Smooth muscle cell (in vitro differentiated cells): ENCODE results near the gene SORBS1. TPM values are rescaled to one million over a fixed set of nuclear protein-coding genes. Genes with fewer than 3 reads are reported as not detected.

Experiments
- DNase-seq: peaks from one replicate; lab custom pipeline; 2025; ENCODE audit not compliant: unreplicated experiment; lab: John Stamatoyannopoulos, UW
- H2AFZ ChIP-seq: fragments of 200-600 bp; sonication (generic); 2 replicates; pipeline ENCODE4 v1.6.0; 2016; ENCODE audit warnings: antibody characterized with exemption, low read depth, mild to moderate bottlenecking
- H3F3A ChIP-seq: fragments of 200-600 bp; sonication (generic); 2 replicates; pipeline ENCODE4 v1.6.0; 2017; ENCODE audit warnings: antibody characterized with exemption, low read depth
- H3K27ac ChIP-seq: fragments of 200-600 bp; sonication (generic); 2 replicates; pipeline ENCODE4 v1.5.1; 2016; ENCODE audit warnings: low read depth, mild to moderate bottlenecking
- H3K27me3 ChIP-seq: fragments of 200-600 bp; sonication (generic); 2 replicates; pipeline ENCODE4 v1.6.1; 2016; ENCODE audit warnings: low read depth, mild to moderate bottlenecking
- H3K36me3 ChIP-seq: fragments of 200-600 bp; sonication (generic); 2 replicates; pipeline ENCODE4 v1.5.1; 2016; ENCODE audit warnings: low read depth
- H3K4me1 ChIP-seq: fragments of 200-600 bp; sonication (generic); 2 replicates; pipeline ENCODE4 v1.5.1; 2016; ENCODE audit warnings: low read depth
- H3K4me2 ChIP-seq: fragments of 200-600 bp; sonication (generic); 2 replicates; pipeline ENCODE4 v1.6.0; 2016; ENCODE audit warnings: mild to moderate bottlenecking
- H3K4me3 ChIP-seq: fragments of 200-600 bp; sonication (generic); 2 replicates; pipeline ENCODE4 v1.5.1; 2016; ENCODE audit warnings: mild to moderate bottlenecking
- H3K79me2 ChIP-seq: fragments of 200-600 bp; sonication (generic); 2 replicates; pipeline ENCODE4 v1.6.0; 2016; ENCODE audit warnings: low read depth, mild to moderate bottlenecking
- H3K9ac ChIP-seq: fragments of 200-600 bp; sonication (generic); 2 replicates; pipeline ENCODE4 v1.6.0; 2016; ENCODE audit warnings: low read depth
- H3K9me3 ChIP-seq: fragments of 200-600 bp; sonication (generic); replicated peaks from 2 replicates; pipeline ENCODE4 v1.5.1; 2016; ENCODE audit warnings: low read depth
- H4K20me1 ChIP-seq: fragments of 200-600 bp; sonication (generic); 2 replicates; pipeline ENCODE4 v1.6.0; 2016; ENCODE audit warnings: low read depth
- WGBS: methylation state at CpG from one replicate; pipeline ENCODE4 v1.1.7; 2016; ENCODE audit warnings: low lambda C conversion rate; 5-methylcytosine and 5-hydroxymethylcytosine counted together
- polyA plus RNA-seq: library from polyadenylated mRNA; unstranded; fragments of >200 nt; fragmentation: Nextera tagmentation; extraction: Ambion mirVana; gene quantifications from 2 replicates; pipeline ENCODE4 v1.2.1, GENCODE V29; 2016
- total RNA-seq: library from RNA; depleted of rRNA; stranded (reverse); fragments of >200 nt; gene quantifications from 2 replicates; pipeline ENCODE4 v1.2.3, GENCODE V29; 2014
- TF ChIP-seq, protein P1 (sequence below): fragments of 200-600 bp; sonication (generic); IDR thresholded peaks from 2 replicates; pipeline ENCODE4 v1.5.1; 2017; ENCODE audit warnings: borderline replicate concordance, mild to moderate bottlenecking, antibody characterized with exemption; ENCODE audit not compliant: insufficient read depth, poor library complexity, severe bottlenecking

Gene SORBS1
- total and polyA plus RNA-seq, 2 experiments from 2014 or later: 14.6 to 21.0 TPM

DNA sequence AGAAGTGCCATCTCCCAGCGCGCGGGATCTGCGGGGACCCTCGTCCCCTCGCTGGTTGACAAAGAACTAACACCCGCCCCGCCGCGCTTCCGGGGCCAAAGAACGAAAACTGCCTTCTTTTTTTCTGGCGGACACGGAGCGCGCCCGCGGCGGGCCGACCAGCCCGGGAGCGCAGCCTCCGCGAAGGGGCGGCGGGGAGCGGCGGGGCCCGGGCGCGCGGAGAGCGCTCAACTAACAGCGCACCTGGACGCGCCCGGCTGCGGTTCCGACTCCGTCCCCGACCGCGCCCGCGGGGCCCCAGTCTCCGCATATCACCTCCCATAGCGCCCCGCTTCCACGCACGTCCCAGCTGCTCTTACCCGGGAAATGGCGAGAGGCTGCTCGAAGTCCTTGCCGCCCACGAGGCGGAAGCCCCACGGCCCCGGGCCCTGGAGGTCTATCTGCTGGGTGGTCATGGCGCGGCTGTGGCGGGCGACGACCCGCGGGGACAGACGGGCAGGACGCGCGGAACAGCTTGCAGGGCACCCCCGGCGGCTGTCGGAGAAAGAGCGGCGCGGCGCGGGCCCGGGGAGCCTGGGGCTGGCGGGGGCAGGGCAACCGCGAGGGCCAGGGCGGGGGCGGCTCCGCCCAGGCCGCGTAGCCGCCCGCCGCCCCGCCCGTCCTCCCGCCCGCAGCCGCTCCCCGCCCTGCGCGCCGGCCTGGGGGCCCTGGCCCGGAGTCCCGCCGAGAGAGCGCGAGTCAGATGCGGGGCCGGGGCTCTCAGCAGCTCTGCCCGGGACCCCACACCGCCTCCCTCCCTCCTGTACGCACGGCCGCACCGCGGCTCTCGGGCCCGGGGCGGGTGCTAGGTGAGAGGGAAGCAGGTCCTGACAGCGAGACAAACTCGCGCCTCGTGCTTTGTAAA lies 270.5 kb downstream of the SORBS1 start, which contains the start of gene PDLIM1:
PDLIM1 (minus strand) TSS at position 543 of the 904 bp plus-strand sequence; CDS start at position 455, 88 bp downstream.
- H3K9me3 ChIP-seq: no peaks in the 10 kb centered on the region
- WGBS: 2% methylated on average over 96 of the region's 119 CpGs
- peaks cover 47% of the 10 kb centered on the region for H3K79me2 ChIP-seq
- H2AFZ ChIP-seq: peak within 1 kb of the TSS; percentile 83
- H3K27ac ChIP-seq: peak within 1 kb of the TSS; percentile 69
- peak within 1 kb of the TSS; percentile 94 for H3K4me2 ChIP-seq
- H3K27me3 ChIP-seq: no peaks in the 10 kb centered on the region
- peaks cover 38% of the 10 kb centered on the region for H4K20me1 ChIP-seq
- TF ChIP-seq, protein P1, sequence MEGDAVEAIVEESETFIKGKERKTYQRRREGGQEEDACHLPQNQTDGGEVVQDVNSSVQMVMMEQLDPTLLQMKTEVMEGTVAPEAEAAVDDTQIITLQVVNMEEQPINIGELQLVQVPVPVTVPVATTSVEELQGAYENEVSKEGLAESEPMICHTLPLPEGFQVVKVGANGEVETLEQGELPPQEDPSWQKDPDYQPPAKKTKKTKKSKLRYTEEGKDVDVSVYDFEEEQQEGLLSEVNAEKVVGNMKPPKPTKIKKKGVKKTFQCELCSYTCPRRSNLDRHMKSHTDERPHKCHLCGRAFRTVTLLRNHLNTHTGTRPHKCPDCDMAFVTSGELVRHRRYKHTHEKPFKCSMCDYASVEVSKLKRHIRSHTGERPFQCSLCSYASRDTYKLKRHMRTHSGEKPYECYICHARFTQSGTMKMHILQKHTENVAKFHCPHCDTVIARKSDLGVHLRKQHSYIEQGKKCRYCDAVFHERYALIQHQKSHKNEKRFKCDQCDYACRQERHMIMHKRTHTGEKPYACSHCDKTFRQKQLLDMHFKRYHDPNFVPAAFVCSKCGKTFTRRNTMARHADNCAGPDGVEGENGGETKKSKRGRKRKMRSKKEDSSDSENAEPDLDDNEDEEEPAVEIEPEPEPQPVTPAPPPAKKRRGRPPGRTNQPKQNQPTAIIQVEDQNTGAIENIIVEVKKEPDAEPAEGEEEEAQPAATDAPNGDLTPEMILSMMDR: no peak
- peak; percentile 36 for DNase-seq
- H3K4me3 ChIP-seq: peak within 1 kb of the TSS; percentile 96
- peaks cover 8% of the 10 kb centered on the region for H3F3A ChIP-seq
- H3K9ac ChIP-seq: peak within 1 kb of the TSS; percentile 92
- no peaks in the 10 kb centered on the region for H3K36me3 ChIP-seq
- peaks cover 10% of the 10 kb centered on the region for H3K4me1 ChIP-seq

DNA sequence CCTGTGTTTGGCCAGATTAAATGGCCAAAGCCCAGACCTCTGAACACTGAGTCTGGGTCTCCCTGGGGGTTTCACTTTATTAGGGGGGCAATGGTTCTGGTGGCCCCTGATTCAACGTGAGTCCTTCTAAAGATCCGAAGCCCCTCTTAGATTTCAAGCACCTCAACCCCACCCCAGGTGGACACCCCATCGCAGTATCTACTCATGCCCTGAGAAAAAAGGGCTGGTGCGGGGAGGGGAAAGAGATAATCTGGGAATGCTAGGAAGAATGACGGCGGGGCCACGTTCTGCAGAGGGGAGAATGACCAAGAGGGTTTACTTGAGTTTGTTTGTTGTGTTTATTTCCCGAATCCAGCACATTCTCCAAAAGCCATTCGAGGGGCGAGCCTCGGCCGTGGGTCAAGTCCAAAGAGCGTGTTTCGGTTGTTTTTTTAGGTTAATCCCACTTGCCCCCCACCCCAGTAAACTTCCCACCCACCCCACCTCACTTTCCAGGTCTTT lies 271.2 kb downstream of the SORBS1 start:
- H3K9ac ChIP-seq: peak overlapping the region; percentile 92

DNA sequence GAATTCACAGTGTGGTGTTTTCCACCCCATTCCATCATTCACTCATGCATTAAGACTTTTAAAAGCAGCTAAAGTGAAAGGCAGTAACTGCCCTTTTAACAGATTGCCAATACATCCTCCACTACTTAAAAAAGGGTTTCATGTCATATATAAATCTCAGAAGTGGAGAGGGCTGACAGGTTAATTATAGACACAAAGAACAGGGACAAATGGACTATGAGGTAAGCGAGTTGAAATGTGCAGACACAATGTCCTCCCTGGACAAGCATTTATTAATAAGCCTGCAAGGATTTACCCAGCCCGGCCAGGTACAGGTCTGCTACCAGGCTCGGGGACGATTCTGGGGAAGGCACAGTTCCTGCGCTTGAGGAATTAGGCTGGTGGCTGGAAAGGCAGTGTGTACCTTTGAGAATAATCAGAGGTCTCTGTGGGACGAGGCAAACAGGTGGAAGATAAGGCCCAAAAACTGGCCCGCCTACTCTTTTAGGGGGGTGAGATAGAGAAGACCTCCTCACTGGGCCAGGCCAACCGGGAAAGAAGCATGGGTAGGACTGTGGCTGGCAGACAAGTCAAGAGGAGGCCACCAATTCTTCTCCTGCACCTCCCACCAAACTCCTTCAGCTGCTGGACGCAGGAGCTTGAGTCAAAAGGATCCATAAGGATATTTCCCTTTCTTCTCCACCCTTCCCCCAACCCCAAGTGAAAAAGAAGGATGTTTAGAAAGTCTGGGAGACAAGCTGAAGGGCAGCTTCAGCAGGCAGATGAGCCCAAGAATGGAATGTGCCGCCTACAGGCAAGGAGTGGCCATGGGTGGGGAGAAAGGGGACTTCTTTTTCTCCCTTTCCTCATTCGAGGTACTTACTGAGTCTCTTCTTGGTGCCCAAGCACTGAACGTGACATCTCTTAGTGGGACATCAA lies 271.9 kb downstream of the SORBS1 start:
- H3K36me3 ChIP-seq: no peaks in the 10 kb centered on the region
- H4K20me1 ChIP-seq: peaks cover 52% of the 10 kb centered on the region
- H3K27me3 ChIP-seq: no peaks in the 10 kb centered on the region
- TF ChIP-seq, protein P1: peak; percentile 4
- H3K4me1 ChIP-seq: peaks cover 4% of the 10 kb centered on the region
- H3K9me3 ChIP-seq: no peaks in the 10 kb centered on the region
- peak overlapping the region; percentile 92 for H3K9ac ChIP-seq
- no peak for DNase-seq
- 34% methylated on average over 12 of the region's 12 CpGs for WGBS
- peaks cover 16% of the 10 kb centered on the region for H3F3A ChIP-seq
- peak overlapping the region; percentile 69 for H3K27ac ChIP-seq
- peaks cover 62% of the 10 kb centered on the region for H3K79me2 ChIP-seq
- H3K4me2 ChIP-seq: peak overlapping the region; percentile 94
- H3K4me3 ChIP-seq: peak overlapping the region; percentile 96
- no peak overlapping the region for H2AFZ ChIP-seq

More for the DNA sequence above, 271.2 kb downstream of the SORBS1 start:
- peaks cover 11% of the 10 kb centered on the region for H3F3A ChIP-seq
- no peaks in the 10 kb centered on the region for H3K27me3 ChIP-seq
- peak overlapping the region; percentile 94 for H3K4me2 ChIP-seq
- H3K79me2 ChIP-seq: peaks cover 55% of the 10 kb centered on the region
- H2AFZ ChIP-seq: no peak overlapping the region
- peak overlapping the region; percentile 96 for H3K4me3 ChIP-seq
- H3K4me1 ChIP-seq: peaks cover 9% of the 10 kb centered on the region
- peak overlapping the region; percentile 69 for H3K27ac ChIP-seq
- 4% methylated on average over 13 of the region's 14 CpGs for WGBS
- H3K9me3 ChIP-seq: no peaks in the 10 kb centered on the region
- peaks cover 45% of the 10 kb centered on the region for H4K20me1 ChIP-seq
- DNase-seq: no peak
- TF ChIP-seq, protein P1: no peak
- no peaks in the 10 kb centered on the region for H3K36me3 ChIP-seq
